K562 (cell line): ENCODE results near the gene ESPN. TPM values are rescaled to one million over a fixed set of nuclear protein-coding genes. Genes with fewer than 3 reads are reported as not detected.

ENCODE experiments used
- ATAC-seq: fragments of 200-7000 bp; cut with Tn5 transposase; 3 replicates; pipeline ENCODE4 v1.9.1; 2020; ENCODE audit warnings: moderate library complexity
- BruUV-seq: library from RNA; stranded (reverse); fragments of 400-500 nt; replicated peaks from 2 replicates; lab custom pipeline; 2021; lab: Mats Ljungman, UMichigan
- CTCF ChIA-PET: fragments of 300-600 bp; formaldehyde crosslinking; extraction: SDS; loops from one replicate; lab custom pipeline; 2021; ENCODE audit warnings: low intra/inter-chr PET ratio; lab: Yijun Ruan, JAX
- POLR2A ChIA-PET: fragments of 300-600, 350-650 bp; sonication (Branson Sonifier 250); formaldehyde crosslinking; extraction: SDS; loops from one replicate; lab custom pipeline; 2021; ENCODE audit warnings: antibody characterized with exemption, inconsistent platforms; lab: Yijun Ruan, JAX
- DNase-seq, 4 experiments: peaks; one replicate each; pipeline versions ENCODE4 v3.0.0 to v3.0.0-alpha.2; 2011 to 2018; ENCODE audit warnings: low spot score in 3 of 4, mixed read lengths in 3 of 4; ENCODE audit errors: extremely low read depth in 1 of 4
- FAIRE-seq: peaks from 2 replicates; lab custom pipeline; 2011; peaks lifted over from hg19 to GRCh38; lab: Jason Lieb, UNC
- H2AFZ ChIP-seq: 2 replicates; pipeline ENCODE4 v1.6.0; 2011; ENCODE audit warnings: low read depth, low read length, control low read depth, inconsistent platforms
- H3K27ac ChIP-seq: fragments of 200-600 bp; 3 replicates; pipeline ENCODE4 v1.8.0; 2011; ENCODE audit warnings: low read depth, mild to moderate bottlenecking, control low read depth, inconsistent platforms, low read length, moderate library complexity, mixed read lengths; ENCODE audit errors: extremely low read depth
- H3K27me3 ChIP-seq, 2 experiments: fragments of 300-600 bp in 1 of 2; 2 replicates in 1 of 2; 3 replicates in 1 of 2; pipeline versions ENCODE4 v1.6.0 to v1.8.0; 2011; ENCODE audit warnings: inconsistent platforms in 2 of 2, low read length in 2 of 2, mild to moderate bottlenecking in 1 of 2, mixed read lengths in 1 of 2, moderate library complexity in 1 of 2; ENCODE audit not compliant: control insufficient read depth in 2 of 2, insufficient read depth in 2 of 2
- H3K36me3 ChIP-seq: fragments of 300-600 bp; 3 replicates; pipeline ENCODE4 v1.8.0; 2011; ENCODE audit warnings: mild to moderate bottlenecking, low read length, inconsistent platforms; ENCODE audit not compliant: control insufficient read depth, insufficient read depth
- H3K4me1 ChIP-seq, 2 experiments: fragments of 200-600 bp in 1 of 2; replicated peaks in 1 of 2; 2 replicates in 1 of 2; 3 replicates in 1 of 2; pipeline versions ENCODE4 v1.5.1 to v1.8.0; 2011; ENCODE audit warnings: inconsistent platforms in 2 of 2, low read length in 2 of 2, mild to moderate bottlenecking in 1 of 2, mixed read lengths in 1 of 2, moderate library complexity in 1 of 2; ENCODE audit not compliant: control insufficient read depth in 2 of 2, insufficient read depth in 2 of 2
- H3K4me2 ChIP-seq: 2 replicates; pipeline ENCODE4 v1.6.1; 2011; ENCODE audit warnings: low read length, control low read depth, inconsistent platforms, mixed read lengths; ENCODE audit not compliant: insufficient read depth
- H3K4me3 ChIP-seq: fragments of 200-600 bp; sonication (generic), shearing (Covaris generic); 2 replicates; pipeline ENCODE4 v1.5.1; 2016; ENCODE audit warnings: control low read depth, inconsistent platforms
- H3K79me2 ChIP-seq: fragments of 200-600 bp; 3 replicates; pipeline ENCODE4 v1.8.0; 2011; ENCODE audit warnings: low read length, inconsistent platforms; ENCODE audit not compliant: control insufficient read depth, insufficient read depth
- H3K9ac ChIP-seq, 2 experiments: 2 replicates each; pipeline versions ENCODE4 v1.6.0 to v1.6.1; 2011; ENCODE audit warnings: low read depth in 2 of 2, low read length in 2 of 2, control low read depth in 1 of 2, inconsistent platforms in 1 of 2, mild to moderate bottlenecking in 1 of 2, mixed read lengths in 1 of 2; ENCODE audit not compliant: insufficient read depth in 1 of 2
- H3K9me1 ChIP-seq: one replicate; pipeline ENCODE4 v1.6.0; 2011; ENCODE audit warnings: inconsistent platforms, mild to moderate bottlenecking, low read length, moderate library complexity; ENCODE audit not compliant: control insufficient read depth, insufficient read depth
- H3K9me3 ChIP-seq: replicated peaks from 2 replicates; pipeline ENCODE4 v1.5.1; 2011; ENCODE audit warnings: low read depth, low read length, inconsistent platforms; ENCODE audit not compliant: control insufficient read depth, insufficient read depth
- H4K20me1 ChIP-seq: replicated peaks from 2 replicates; pipeline ENCODE4 v1.6.1; 2011; ENCODE audit warnings: low read length, inconsistent platforms, mixed read lengths; ENCODE audit not compliant: control insufficient read depth, insufficient read depth
- ARID3B ChIP-seq: fragments of 250-450 bp; sonication (Bioruptor Pico); IDR thresholded peaks from 2 replicates; pipeline ENCODE4 v1.4.0; 2020; ENCODE audit warnings: borderline replicate concordance
- CEBPB ChIP-seq: fragments of 450-650 bp; IDR thresholded peaks from 2 replicates; pipeline ENCODE4 v1.6.1; 2016; ENCODE audit warnings: missing genetic modification characterization, missing compliant biosample characterization
- E2F4 ChIP-seq: sonication (generic); formaldehyde crosslinking; IDR thresholded peaks from 2 replicates; pipeline ENCODE4 v1.8.0; 2022; ENCODE audit warnings: mild to moderate bottlenecking, low read depth, missing genetic modification reagents
- ESRRA ChIP-seq: fragments of 450-650 bp; IDR thresholded peaks from 2 replicates; pipeline ENCODE4 v1.6.1; 2014; ENCODE audit warnings: low read depth, mild to moderate bottlenecking, moderate library complexity, borderline replicate concordance
- FIP1L1 ChIP-seq: fragments of 200-400 bp; formaldehyde crosslinking; IDR thresholded peaks from 2 replicates; pipeline ENCODE4 v1.6.1; 2018; ENCODE audit warnings: mild to moderate bottlenecking, low read depth, low read length; ENCODE audit not compliant: poor library complexity, severe bottlenecking
- HMGN3 ChIP-seq: IDR thresholded peaks from 2 replicates; pipeline ENCODE4 v1.6.1; 2011; ENCODE audit warnings: borderline replicate concordance, low read depth, mild to moderate bottlenecking, mixed read lengths, low read length; ENCODE audit not compliant: insufficient read length; ENCODE audit errors: extremely low read depth
- MAX ChIP-seq: sonication (generic); formaldehyde crosslinking; IDR thresholded peaks from 2 replicates; pipeline ENCODE4 v1.9.0; 2022; ENCODE audit warnings: mild to moderate bottlenecking, missing genetic modification reagents
- PHF8 ChIP-seq: fragments of 200-600 bp; sonication (generic); IDR thresholded peaks from 2 replicates; pipeline ENCODE4 v1.6.1; 2012; ENCODE audit warnings: mixed run types, mild to moderate bottlenecking, inconsistent platforms, low read length, moderate library complexity, borderline replicate concordance
- RB1 ChIP-seq: fragments of 450-650 bp; IDR thresholded peaks from 2 replicates; pipeline ENCODE4 v1.6.1; 2017; ENCODE audit warnings: low read depth, mild to moderate bottlenecking
- SAP30 ChIP-seq: fragments of 200-600 bp; sonication (generic); IDR thresholded peaks from 2 replicates; pipeline ENCODE4 v1.6.1; 2012; ENCODE audit warnings: borderline replicate concordance, low read depth, mild to moderate bottlenecking, moderate library complexity, low read length, control low read depth, inconsistent platforms; ENCODE audit not compliant: insufficient read depth, poor library complexity, severe bottlenecking
- TAF15 ChIP-seq: fragments of 200-400 bp; formaldehyde crosslinking; IDR thresholded peaks from 2 replicates; pipeline ENCODE4 v1.6.1; 2017; ENCODE audit warnings: mild to moderate bottlenecking, low read depth, low read length, moderate library complexity
- ZBTB7A ChIP-seq: IDR thresholded peaks from 2 replicates; pipeline ENCODE4 v1.6.1; 2011; ENCODE audit warnings: low read depth, mild to moderate bottlenecking, low read length, moderate library complexity, borderline replicate concordance; ENCODE audit not compliant: control insufficient read depth
- ZNF507 ChIP-seq: conservative IDR thresholded peaks from 2 replicates; pipeline ENCODE4 v1.6.1; 2017; ENCODE audit warnings: missing genetic modification characterization, missing compliant biosample characterization
- WGBS: fragments of 100-300 bp; shearing (Covaris generic); methylation state at CpG from one replicate; pipeline ENCODE4 v1.1.6; 2016; ENCODE audit warnings: low coverage, mixed read lengths; ENCODE audit not compliant: insufficient coverage; ENCODE audit errors: missing lambda C conversion rate; 5-methylcytosine and 5-hydroxymethylcytosine counted together
- in situ Hi-C: fragments of 300-500 bp; cut with MboI; formaldehyde crosslinking; loops from 4 replicates; pipeline ENCODE4 v1.15.0; 2018; ENCODE audit warnings: inconsistent platforms, mixed read lengths
- intact Hi-C: fragments of 100-400 bp; cut with micrococcal nuclease; formaldehyde crosslinking; loops from 2 replicates; pipeline ENCODE4 v1.14.2; 2022
- polyA plus RNA-seq, 8 experiments: library from polyadenylated mRNA; depleted of rRNA in 4 of 8; stranded (reverse) in 5 of 8; unstranded in 3 of 8; fragments of >200 nt; fragmentation: Nextera tagmentation in 2 of 8; fragmentation: Illumina TruSeq in 1 of 8; extraction: Ambion mirVana in 2 of 8; extraction: Trizol in 1 of 8; gene quantifications; 2 replicates each; pipeline versions ENCODE4 v1.2.1 to v1.2.3, GENCODE V29; 2011 to 2014; ENCODE audit warnings: inconsistent platforms in 1 of 8, missing spikeins in 1 of 8
- total RNA-seq, 7 experiments: library from RNA; depleted of rRNA in 6 of 7; stranded (reverse); fragments of >200 nt in 6 of 7; fragmentation: Illumina TruSeq in 2 of 7; extraction: Trizol in 2 of 7; gene quantifications; 2 replicates each; pipeline versions ENCODE4 v1.2.1 to v1.2.3, GENCODE V29; 2011 to 2021; ENCODE audit warnings: low replicate concordance in 1 of 7

Gene ESPN
- total and polyA plus RNA-seq, 9 of the 15 experiments (the other 6 are each of a cell fraction or from before 2014, with no cell fraction given), result 0.07 to 1.2 (median 0.45) TPM; not detected in 3

- POLR2A ChIA-PET, result no interaction called here
- ATAC-seq, result 0 out of 3 replicates have a peak, but pooled peaks have one; percentile 4
- peak overlapping the region in 1 of 2 experiments; percentile 45; a peak in 1 of 4 replicates for H3K9ac ChIP-seq
Observed at GRCh38 chr1:6447016-6447817, 22.6 kb downstream of the ESPN start.

More at GRCh38 chr1:6447016-6447817, 22.6 kb downstream of the ESPN start:
- Histone ChIP-seq H3K9me1 (peaks cover 5% of the 10 kb centered on the region), H3K4me1 (peaks cover 0 to 58% of the 10 kb centered on the region in 2 experiments; a peak in 2 of 5 replicates), H3K4me2 (no peak overlapping the region), H3K4me3 (0 out of 2 replicates have a peak overlapping the region, but pooled peaks have one; percentile 11), H3K27me3 (peaks cover 58 to 81% of the 10 kb centered on the region in 2 experiments), H3K9me3 (no peaks in the 10 kb centered on the region), H3K36me3 (no peaks in the 10 kb centered on the region; the same call in 2 of the 3 replicates), H2AFZ (no peak overlapping the region), H4K20me1 (peaks cover 27% of the 10 kb centered on the region), H3K27ac (no peak overlapping the region), H3K79me2 (no peaks in the 10 kb centered on the region)
- WGBS, result 7% methylated on average over 66 of the region's 67 CpGs
- TF ChIP-seq ESRRA (no peak), HMGN3 (peak; percentile 27), ZBTB7A (peak; percentile 36; the same call in 1 of the 2 replicates), FIP1L1 (peak; percentile 27), ARID3B (CRISPR knock-in tag) (no peak), CEBPB (no peak), MAX (0 out of 2 replicates have a peak, but pooled peaks have one; percentile 6), SAP30 (peak; percentile 37), RB1 (0 out of 2 replicates have a peak, but pooled peaks have one; percentile 15), TAF15 (no peak), ZNF507 (tag) (no peak), PHF8 (peak; percentile 14; the same call in 1 of the 2 replicates), E2F4 (CRISPR knock-in tag) (no peak)
- DNase-seq (no peak), FAIRE-seq (peak; percentile 51)
- in situ Hi-C loops, result no loop called here
- intact Hi-C loops, result no loop called here
- BruUV-seq, result no TSS peak
- CTCF ChIA-PET, result no interaction called here
